Colon (tissue), 2 donors: ENCODE measurements around the gene TCF12.

ENCODE experiments used
- FAIRE-seq: peaks from 2 replicates; lab custom pipeline; 2012; peaks lifted over from hg19 to GRCh38; lab: Jason Lieb, UNC
- donor health status: control.
- donor health status: control.

TCF12 gene

GRCh38 chr15:57298843-57299550 lies 380.6 kb downstream of the TCF12 start:
- FAIRE-seq = no peak

GRCh38 chr15:57301307-57301706 lies 382.9 kb downstream of the TCF12 start:
- no peak for FAIRE-seq

- FAIRE-seq = no peak
Measured at GRCh38 chr15:57302640-57303257, 384.3 kb downstream of the TCF12 start.

GRCh38 chr15:57305009-57305408 lies 386.6 kb downstream of the TCF12 start:
- no peak for FAIRE-seq

GRCh38 chr15:57306161-57306943 lies 387.9 kb downstream of the TCF12 start:
- no peak for FAIRE-seq

- no peak for FAIRE-seq
Measured at GRCh38 chr15:57306944-57307411, 388.5 kb downstream of the TCF12 start.

- FAIRE-seq = no peak
Measured at GRCh38 chr15:57307527-57308169, 389.2 kb downstream of the TCF12 start.

GRCh38 chr15:57308170-57308545 lies 389.7 kb downstream of the TCF12 start:
- FAIRE-seq = no peak

- no peak for FAIRE-seq
Measured at GRCh38 chr15:57309856-57310760, 391.7 kb downstream of the TCF12 start.

- FAIRE-seq = no peak
Measured at GRCh38 chr15:57310876-57311275, 392.4 kb downstream of the TCF12 start.

- no peak for FAIRE-seq
Measured at GRCh38 chr15:57312006-57312317, 393.5 kb downstream of the TCF12 start.

- FAIRE-seq = no peak
Measured at GRCh38 chr15:57312318-57313133, 394.1 kb downstream of the TCF12 start.

GRCh38 chr15:57313134-57313483 lies 394.7 kb downstream of the TCF12 start:
- no peak for FAIRE-seq

GRCh38 chr15:57314221-57314620 lies 395.8 kb downstream of the TCF12 start:
- no peak for FAIRE-seq

GRCh38 chr15:57316451-57316850 lies 398.0 kb downstream of the TCF12 start:
- no peak for FAIRE-seq

GRCh38 chr15:57319226-57319918 lies 400.9 kb downstream of the TCF12 start:
- no peak for FAIRE-seq

- no peak for FAIRE-seq
Measured at GRCh38 chr15:57319919-57320560, 401.6 kb downstream of the TCF12 start.

- no peak for FAIRE-seq
Measured at GRCh38 chr15:57320631-57321220, 402.3 kb downstream of the TCF12 start.

- no peak for FAIRE-seq
Measured at GRCh38 chr15:57321485-57321884, 403.0 kb downstream of the TCF12 start.
